Measurements from ENCODE around the gene ANKRD42.
A peak's percentile ranks its signal among the peaks of the same experiment; 100 is the strongest.

- peak in 3 of 5 experiments; percentile 14 to 43 (median 41) for TF ChIP-seq CTCF (IDR thresholded peaks at IDR 0.05 in 4 of 5, conservative IDR thresholded peaks at IDR 0.05 in 1 of 5)
- no peak for TF ChIP-seq POLR2A (IDR thresholded peaks at IDR 0.05)
Observed at GRCh38 chr11:83241291-83241946, 47.9 kb downstream of the ANKRD42 start.
